Measurements from ENCODE around the gene MED16.

MED16 gene

DNA sequence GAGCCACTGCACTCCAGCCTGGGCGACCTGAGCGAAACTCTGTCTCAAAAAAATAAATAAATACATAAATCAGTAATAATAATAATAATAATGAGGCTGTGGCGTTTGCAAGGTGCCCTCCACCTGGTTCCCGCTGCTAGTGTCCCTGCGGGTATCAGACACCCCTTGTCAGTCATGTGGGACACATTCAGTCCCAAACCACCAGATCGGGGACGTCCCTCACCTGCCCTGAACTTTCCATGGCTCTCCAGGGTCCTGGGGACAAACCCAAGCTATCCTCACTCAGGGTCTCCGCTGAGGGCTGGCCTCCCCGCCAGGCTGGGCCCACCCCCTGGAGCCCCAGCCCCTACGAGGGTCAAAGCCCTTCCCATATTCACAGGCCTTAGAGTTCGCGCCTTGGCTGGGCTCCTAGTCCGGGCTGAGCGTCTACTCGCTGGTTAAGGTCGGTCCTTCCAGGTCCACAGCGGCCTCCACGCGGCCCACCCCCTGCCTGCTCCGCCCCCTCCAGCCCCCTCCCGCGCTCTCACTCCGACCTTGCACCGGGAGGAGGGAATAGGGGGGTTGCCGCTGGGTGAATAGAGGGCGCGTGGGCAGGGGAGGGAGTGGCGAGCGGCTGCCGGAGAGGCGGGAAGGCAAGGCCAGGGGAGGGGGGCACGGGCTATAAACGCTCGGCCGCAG, 23.8 kb upstream of the MED16 start:
- H3K9ac ChIP-seq (ENCODE audit: low read length): no peak overlapping the region
- H3K27me3 ChIP-seq (ENCODE audit: control insufficient read depth, insufficient read depth, low read length): peaks cover 72% of the 10 kb centered on the region
- H3K4me1 ChIP-seq (ENCODE audit: control insufficient read depth, low read depth, low read length): no peaks in the 10 kb centered on the region
- H3K4me3 ChIP-seq (ENCODE audit: low read length): peak overlapping the region; percentile 60
- no peak overlapping the region for H3K27ac ChIP-seq (ENCODE audit: low read length)
- no peaks in the 10 kb centered on the region for H3K36me3 ChIP-seq (ENCODE audit: control insufficient read depth, low read depth, low read length)
- H3K9me3 ChIP-seq (ENCODE audit: control insufficient read depth, low read depth, low read length): no peaks in the 10 kb centered on the region

DNA sequence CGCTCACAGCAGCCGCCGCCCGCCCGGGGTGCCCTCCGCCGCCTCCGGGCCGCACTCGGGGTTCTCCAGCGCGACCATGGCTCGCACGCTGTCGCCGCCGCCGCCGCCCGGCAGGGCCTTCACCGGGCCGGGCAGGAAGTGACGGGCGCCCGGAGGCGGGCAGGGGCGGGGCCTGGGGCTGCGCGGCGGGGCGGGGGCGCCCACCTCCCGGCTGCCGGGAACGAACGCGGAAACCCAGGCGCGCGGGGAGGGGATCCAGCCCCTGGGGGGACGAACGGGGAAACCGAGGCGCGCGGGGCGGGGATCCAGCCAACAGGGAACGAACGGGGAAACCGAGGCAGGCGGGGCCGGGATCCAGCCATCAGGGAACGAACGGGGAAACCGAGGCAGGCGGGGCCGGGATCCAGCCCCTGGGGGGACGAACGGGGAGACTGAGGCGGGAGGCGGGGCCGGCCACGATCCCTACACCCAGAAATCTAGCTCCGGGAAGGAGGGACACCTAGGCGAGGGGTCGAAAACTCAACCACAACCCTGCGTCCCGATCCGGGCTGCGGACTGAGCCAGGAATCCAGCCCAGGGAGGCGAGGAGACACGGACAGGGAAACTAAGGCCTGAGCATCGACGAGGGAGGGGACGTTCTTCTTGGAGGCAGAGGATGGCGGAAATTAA, 20.2 kb upstream of the MED16 start, which contains the start of gene R3HDM4:
Gene R3HDM4, minus strand, starts transcription at position 140 of the 669 bp plus-strand sequence. Its CDS starts 62 bp downstream, at position 78.
- Histone ChIP-seq H3K27ac (ENCODE audit: low read length) (no peak within 1 kb of the TSS), H3K9me3 (ENCODE audit: control insufficient read depth, low read depth, low read length) (no peaks in the 10 kb centered on the region), H3K36me3 (ENCODE audit: control insufficient read depth, low read depth, low read length) (no peaks in the 10 kb centered on the region), H3K9ac (ENCODE audit: low read length) (no peak within 1 kb of the TSS), H3K27me3 (ENCODE audit: control insufficient read depth, insufficient read depth, low read length) (peaks cover 38% of the 10 kb centered on the region), H3K4me1 (ENCODE audit: control insufficient read depth, low read depth, low read length) (no peaks in the 10 kb centered on the region), H3K4me3 (ENCODE audit: low read length) (peak within 1 kb of the TSS; percentile 68)

DNA sequence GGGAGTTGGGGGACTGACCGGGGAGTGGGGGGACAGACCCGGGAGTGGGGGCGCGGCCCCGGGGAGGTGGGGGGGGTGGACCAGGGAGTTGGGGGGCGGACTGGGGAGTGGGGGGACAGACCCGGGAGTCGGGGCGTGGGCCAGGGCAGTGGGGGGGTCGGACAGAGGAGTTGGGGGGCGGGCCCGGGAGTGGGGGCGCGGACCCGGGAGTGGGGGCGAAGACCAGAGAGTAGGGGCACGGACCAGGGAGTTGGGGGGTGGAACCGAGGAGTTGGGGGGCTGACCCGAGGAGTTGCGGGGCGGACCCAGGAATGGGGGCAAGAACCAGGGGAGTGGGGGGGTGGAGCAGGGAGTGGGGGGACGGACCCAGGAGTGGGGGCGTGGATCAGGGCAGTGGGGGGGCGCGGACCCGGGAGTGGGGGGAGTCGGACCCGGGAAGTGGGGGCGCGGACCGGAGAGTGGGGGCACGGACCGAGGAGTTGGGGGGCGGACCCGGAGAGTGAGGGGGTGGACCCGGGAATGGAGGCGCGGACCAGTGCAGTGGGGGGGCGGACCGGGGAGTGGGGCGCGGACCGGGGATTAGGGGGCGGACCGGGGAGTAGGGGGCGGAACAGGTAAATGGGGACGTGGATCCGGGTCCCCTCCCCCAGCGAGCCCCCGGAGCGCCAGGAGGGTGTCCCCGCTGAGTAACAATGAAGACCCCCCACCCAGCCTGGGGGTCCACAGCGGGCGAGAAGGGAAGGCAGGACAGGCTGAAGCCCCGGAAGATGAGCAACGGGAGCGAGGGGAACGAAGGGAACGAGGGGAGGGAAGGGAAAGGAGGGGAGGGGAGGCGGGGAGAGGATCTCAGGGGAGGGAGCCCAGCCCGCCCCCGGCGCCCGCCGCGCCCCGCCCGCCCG, 19.4 kb upstream of the MED16 start:
- H3K4me3 ChIP-seq (ENCODE audit: low read length): peak overlapping the region; percentile 68
- no peaks in the 10 kb centered on the region for H3K36me3 ChIP-seq (ENCODE audit: control insufficient read depth, low read depth, low read length)
- H3K9ac ChIP-seq (ENCODE audit: low read length): no peak overlapping the region
- H3K9me3 ChIP-seq (ENCODE audit: control insufficient read depth, low read depth, low read length): no peaks in the 10 kb centered on the region
- H3K4me1 ChIP-seq (ENCODE audit: control insufficient read depth, low read depth, low read length): no peaks in the 10 kb centered on the region
- H3K27me3 ChIP-seq (ENCODE audit: control insufficient read depth, insufficient read depth, low read length): peaks cover 30% of the 10 kb centered on the region
- no peak overlapping the region for H3K27ac ChIP-seq (ENCODE audit: low read length)

DNA sequence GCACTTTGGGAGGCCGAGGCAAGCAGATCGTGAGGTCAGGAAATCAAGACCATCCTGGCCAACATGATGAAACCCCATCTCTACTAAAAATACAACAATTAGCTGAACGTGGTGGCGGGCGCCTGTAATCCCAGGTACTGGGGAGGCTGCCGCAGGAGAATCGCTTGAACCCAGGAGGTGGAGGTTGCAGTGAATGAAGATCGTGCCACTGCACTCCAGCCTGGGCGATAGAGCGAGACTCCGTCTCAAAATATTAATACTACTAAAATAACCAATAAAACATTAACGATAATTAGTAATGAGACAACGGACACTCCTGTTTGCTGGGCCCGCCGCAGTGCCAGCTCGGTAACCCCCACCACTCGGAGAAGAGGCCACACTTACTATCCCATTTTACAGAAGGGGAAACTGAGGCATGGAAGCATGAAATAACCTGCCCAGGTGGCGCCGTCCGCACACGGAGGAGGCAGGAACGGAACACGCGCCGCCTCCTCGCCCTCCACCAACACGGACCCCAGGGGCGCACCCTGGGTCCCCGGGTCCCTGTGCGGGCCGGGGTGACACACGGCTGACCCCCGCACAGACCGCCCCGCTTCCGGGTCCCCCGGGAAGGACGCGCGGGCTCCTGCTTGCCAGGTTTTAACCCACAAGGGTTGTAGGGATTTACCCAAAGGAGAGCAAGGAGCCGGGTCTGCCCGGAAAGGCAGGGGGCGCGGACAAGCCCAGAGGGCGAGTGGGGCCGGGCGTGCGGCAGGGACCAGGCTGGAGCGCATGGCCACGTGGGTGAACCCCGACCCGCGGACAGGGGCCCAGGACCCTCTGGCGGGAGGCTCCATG, 18.4 kb upstream of the MED16 start:
- Histone ChIP-seq H3K27ac (ENCODE audit: low read length) (no peak overlapping the region), H3K27me3 (ENCODE audit: control insufficient read depth, insufficient read depth, low read length) (peaks cover 20% of the 10 kb centered on the region), H3K9me3 (ENCODE audit: control insufficient read depth, low read depth, low read length) (no peaks in the 10 kb centered on the region), H3K9ac (ENCODE audit: low read length) (no peak overlapping the region), H3K4me1 (ENCODE audit: control insufficient read depth, low read depth, low read length) (no peaks in the 10 kb centered on the region), H3K4me3 (ENCODE audit: low read length) (no peak overlapping the region), H3K36me3 (ENCODE audit: control insufficient read depth, low read depth, low read length) (no peaks in the 10 kb centered on the region)

DNA sequence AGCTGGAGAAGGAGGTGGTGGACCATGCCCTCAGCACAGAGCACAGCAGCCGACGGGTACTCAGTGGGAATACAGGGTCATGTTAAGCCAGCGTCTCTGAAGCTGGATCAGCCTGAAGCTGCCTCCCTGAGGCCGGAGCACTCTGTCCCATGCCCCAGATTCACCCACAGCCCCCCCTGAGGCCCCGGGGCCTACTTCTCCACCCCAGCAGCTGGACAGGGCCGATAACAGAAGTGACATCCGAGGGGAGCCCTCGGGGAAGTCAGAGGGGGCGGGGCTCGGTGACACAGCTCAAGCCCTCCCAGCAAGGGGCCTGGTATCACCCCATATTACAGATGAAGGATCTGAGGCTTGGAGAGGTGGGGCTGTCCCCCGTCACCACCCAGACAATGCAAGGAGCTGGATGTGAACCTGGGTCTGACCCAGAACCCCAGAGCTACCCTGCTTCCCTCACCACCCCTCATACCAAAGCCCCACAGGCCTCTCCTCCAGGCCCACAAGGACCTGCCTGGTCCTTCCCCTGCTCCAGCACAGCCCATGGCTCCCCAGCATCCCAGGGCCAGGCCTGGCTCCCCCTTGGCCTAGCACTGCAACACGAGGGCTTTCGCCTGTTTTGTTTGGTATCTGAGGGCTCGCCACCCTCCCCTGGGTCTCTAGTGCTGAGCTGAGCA, 14.3 kb upstream of the MED16 start:
- H3K36me3 ChIP-seq (ENCODE audit: control insufficient read depth, low read depth, low read length): no peaks in the 10 kb centered on the region
- H3K27me3 ChIP-seq (ENCODE audit: control insufficient read depth, insufficient read depth, low read length): no peaks in the 10 kb centered on the region
- H3K4me3 ChIP-seq (ENCODE audit: low read length): no peak overlapping the region
- H3K4me1 ChIP-seq (ENCODE audit: control insufficient read depth, low read depth, low read length): no peaks in the 10 kb centered on the region
- no peak overlapping the region for H3K27ac ChIP-seq (ENCODE audit: low read length)
- no peaks in the 10 kb centered on the region for H3K9me3 ChIP-seq (ENCODE audit: control insufficient read depth, low read depth, low read length)
- H3K9ac ChIP-seq (ENCODE audit: low read length): no peak overlapping the region

DNA sequence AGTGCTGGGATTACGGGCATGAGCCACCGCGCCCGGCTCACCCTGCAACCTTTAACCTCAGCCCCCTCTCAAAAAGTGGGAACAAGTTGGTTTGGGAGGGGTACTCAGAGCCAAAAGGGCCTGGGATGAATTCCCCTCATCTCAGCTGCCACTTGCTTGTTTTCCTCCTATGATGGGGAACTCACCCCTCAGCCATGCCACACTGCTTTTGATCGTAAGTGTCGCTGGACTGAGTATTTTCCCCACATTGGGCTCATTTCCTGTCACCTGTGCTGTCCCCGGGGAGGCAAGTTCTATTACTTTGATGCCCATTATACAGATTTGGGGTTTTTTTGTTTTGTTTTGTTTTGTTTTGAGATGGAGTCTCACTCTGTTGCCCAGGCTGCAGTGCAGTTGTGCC, 13.5 kb upstream of the MED16 start:
- no peak overlapping the region for H3K4me3 ChIP-seq (ENCODE audit: low read length)
- no peaks in the 10 kb centered on the region for H3K4me1 ChIP-seq (ENCODE audit: control insufficient read depth, low read depth, low read length)
- no peaks in the 10 kb centered on the region for H3K36me3 ChIP-seq (ENCODE audit: control insufficient read depth, low read depth, low read length)

DNA sequence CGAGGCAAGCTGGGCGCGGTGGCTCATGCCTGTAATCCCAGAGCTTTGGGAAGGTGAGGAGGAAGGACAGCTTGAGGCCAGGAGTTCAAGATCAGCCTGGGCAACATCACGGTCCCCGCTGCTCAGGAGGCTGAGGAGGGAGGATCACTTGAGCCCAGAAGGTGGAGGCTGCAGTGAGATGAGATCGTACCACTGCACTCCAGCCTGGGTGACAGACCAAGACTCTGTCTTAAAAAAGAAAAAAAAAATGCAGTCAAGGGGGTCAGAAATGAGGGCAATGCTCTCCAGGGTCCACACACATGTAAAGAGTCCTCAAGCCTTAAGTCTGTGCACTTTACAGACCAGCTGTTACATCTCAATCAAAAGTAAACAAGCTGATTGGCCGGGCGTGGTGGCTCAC, 11.6 kb upstream of the MED16 start:
- H3K9me3 ChIP-seq (ENCODE audit: control insufficient read depth, low read depth, low read length): no peaks in the 10 kb centered on the region
- no peaks in the 10 kb centered on the region for H3K27me3 ChIP-seq (ENCODE audit: control insufficient read depth, insufficient read depth, low read length)
- H3K36me3 ChIP-seq (ENCODE audit: control insufficient read depth, low read depth, low read length): no peaks in the 10 kb centered on the region
- no peak overlapping the region for H3K9ac ChIP-seq (ENCODE audit: low read length)
- no peaks in the 10 kb centered on the region for H3K4me1 ChIP-seq (ENCODE audit: control insufficient read depth, low read depth, low read length)
- H3K4me3 ChIP-seq (ENCODE audit: low read length): no peak overlapping the region
- no peak overlapping the region for H3K27ac ChIP-seq (ENCODE audit: low read length)

More for the DNA sequence above, 13.5 kb upstream of the MED16 start:
- no peaks in the 10 kb centered on the region for H3K27me3 ChIP-seq (ENCODE audit: control insufficient read depth, insufficient read depth, low read length)
- H3K27ac ChIP-seq (ENCODE audit: low read length): no peak overlapping the region
- H3K9ac ChIP-seq (ENCODE audit: low read length): no peak overlapping the region
- no peaks in the 10 kb centered on the region for H3K9me3 ChIP-seq (ENCODE audit: control insufficient read depth, low read depth, low read length)

DNA sequence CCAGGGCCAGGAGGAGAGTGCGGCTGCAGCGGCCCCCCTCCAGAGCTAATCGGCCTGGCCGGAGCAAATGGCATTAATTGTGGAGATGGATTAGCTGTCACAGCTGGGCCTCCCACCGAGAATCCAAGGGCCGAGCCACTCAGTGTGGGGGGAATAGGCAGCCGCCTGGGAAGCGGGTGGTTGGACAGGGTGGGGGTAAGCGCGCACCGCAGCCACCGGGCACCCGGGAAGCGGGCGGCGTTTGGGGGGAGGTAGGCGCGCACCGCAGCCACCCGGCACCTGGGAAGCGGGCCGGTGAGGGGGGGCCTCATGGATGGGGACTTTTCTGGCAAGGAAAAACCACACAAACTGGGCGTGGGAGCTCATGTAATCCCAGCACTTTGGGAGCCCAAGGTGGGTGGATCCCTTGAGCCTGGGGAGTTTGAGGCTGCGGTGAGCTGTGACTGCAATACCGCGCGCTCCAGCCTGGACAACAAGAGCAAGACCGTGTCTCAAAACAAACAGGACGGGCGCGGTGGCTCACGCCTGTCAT, 10.3 kb upstream of the MED16 start:
- H3K27me3 ChIP-seq (ENCODE audit: control insufficient read depth, insufficient read depth, low read length): no peaks in the 10 kb centered on the region
- no peak overlapping the region for H3K4me3 ChIP-seq (ENCODE audit: low read length)
- no peaks in the 10 kb centered on the region for H3K9me3 ChIP-seq (ENCODE audit: control insufficient read depth, low read depth, low read length)
- H3K9ac ChIP-seq (ENCODE audit: low read length): no peak overlapping the region
- H3K4me1 ChIP-seq (ENCODE audit: control insufficient read depth, low read depth, low read length): no peaks in the 10 kb centered on the region
- H3K27ac ChIP-seq (ENCODE audit: low read length): no peak overlapping the region
- H3K36me3 ChIP-seq (ENCODE audit: control insufficient read depth, low read depth, low read length): no peaks in the 10 kb centered on the region

DNA sequence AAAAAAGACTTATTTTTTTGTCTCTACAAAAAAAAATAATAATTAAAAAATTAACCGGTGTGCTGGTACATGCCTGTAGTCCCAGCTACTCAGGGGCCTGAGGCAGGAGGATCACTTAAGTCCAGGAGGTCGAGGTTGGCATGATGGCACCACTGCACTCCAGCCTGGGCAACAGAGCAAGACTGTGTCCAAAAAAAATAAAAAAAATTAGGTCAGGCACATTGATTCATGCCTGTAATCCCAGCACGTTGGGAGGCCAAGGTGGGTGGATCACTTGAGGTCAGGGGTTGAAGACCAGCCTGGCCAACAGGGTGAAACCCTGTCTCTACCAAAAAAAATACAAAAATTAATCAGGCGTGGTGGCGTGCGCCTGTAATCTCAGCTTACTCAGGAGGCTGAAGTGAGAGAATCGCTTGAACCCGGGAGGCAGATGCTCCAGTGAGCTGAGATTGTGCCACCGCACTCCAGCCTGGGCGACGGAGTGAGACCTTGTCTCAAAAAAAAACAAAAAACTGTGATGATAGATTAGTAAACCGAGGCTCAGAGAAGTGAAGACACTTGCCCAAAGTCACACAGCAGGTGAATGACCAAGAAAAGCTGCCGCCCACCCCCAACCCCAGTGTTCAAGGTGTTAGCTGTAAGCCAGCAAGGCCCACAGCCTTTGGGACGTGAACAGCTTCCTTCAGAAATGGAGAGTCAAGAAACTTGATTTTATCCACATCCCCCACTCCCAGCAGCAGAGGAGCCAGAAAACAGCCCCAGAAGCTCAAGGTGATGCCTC, 9.6 kb upstream of the MED16 start:
- Histone ChIP-seq H3K9ac (ENCODE audit: low read length) (no peak overlapping the region), H3K4me3 (ENCODE audit: low read length) (no peak overlapping the region), H3K27ac (ENCODE audit: low read length) (no peak overlapping the region), H3K36me3 (ENCODE audit: control insufficient read depth, low read depth, low read length) (no peaks in the 10 kb centered on the region), H3K27me3 (ENCODE audit: control insufficient read depth, insufficient read depth, low read length) (no peaks in the 10 kb centered on the region), H3K4me1 (ENCODE audit: control insufficient read depth, low read depth, low read length) (no peaks in the 10 kb centered on the region), H3K9me3 (ENCODE audit: control insufficient read depth, low read depth, low read length) (no peaks in the 10 kb centered on the region)

DNA sequence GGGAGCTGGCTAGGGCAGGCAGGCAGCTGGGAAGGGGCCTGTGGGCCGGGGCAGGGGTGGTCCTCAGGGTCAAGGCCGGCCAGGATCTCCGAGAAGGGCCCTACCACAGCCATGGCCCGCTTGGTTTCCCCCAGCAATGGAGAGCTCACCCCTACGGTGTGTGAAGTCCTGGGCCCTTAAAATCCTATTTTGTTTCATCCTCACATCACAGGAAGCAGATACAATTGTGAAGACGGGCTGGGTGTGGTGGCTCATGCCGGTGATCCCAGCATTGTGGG, 9.0 kb upstream of the MED16 start:
- Histone ChIP-seq H3K9ac (ENCODE audit: low read length) (no peak overlapping the region), H3K9me3 (ENCODE audit: control insufficient read depth, low read depth, low read length) (no peaks in the 10 kb centered on the region), H3K4me1 (ENCODE audit: control insufficient read depth, low read depth, low read length) (no peaks in the 10 kb centered on the region), H3K36me3 (ENCODE audit: control insufficient read depth, low read depth, low read length) (no peaks in the 10 kb centered on the region), H3K4me3 (ENCODE audit: low read length) (no peak overlapping the region), H3K27ac (ENCODE audit: low read length) (no peak overlapping the region), H3K27me3 (ENCODE audit: control insufficient read depth, insufficient read depth, low read length) (no peaks in the 10 kb centered on the region)
